SK-N-SH treated with all-trans-retinoic acid at 6 μM for 48 hours (cell line): ENCODE measurements around the gene MAGED4B.

Source experiments
- BACH2 ChIP-seq: fragments of 250-450 bp; sonication (Bioruptor Pico); IDR thresholded peaks from 2 replicates; pipeline ENCODE4 v1.9.0; 2021; ENCODE audit warnings: mild to moderate bottlenecking, borderline replicate concordance
- CSDC2 ChIP-seq: fragments of 250-450 bp; sonication (Bioruptor Pico); IDR thresholded peaks from 2 replicates; pipeline ENCODE4 v1.5.0; 2020; ENCODE audit warnings: mild to moderate bottlenecking, moderate library complexity

GRCh38 chrX:52078131-52078530 is 9.1 kb upstream of the MAGED4B start:
- TF ChIP-seq BACH2 (CRISPR knock-in tag) (no peak), CSDC2 (CRISPR knock-in tag) (no peak)
